HG02623 (cell line): ENCODE data around the gene NRDC.

Experiments used
- ATAC-seq: cut with Tn5 transposase; IDR thresholded peaks from one replicate; pipeline ENCODE4 v1.9.1; 2021; ENCODE audit warnings: moderate library complexity; ENCODE audit not compliant: unreplicated experiment

Gene NRDC, protein sequence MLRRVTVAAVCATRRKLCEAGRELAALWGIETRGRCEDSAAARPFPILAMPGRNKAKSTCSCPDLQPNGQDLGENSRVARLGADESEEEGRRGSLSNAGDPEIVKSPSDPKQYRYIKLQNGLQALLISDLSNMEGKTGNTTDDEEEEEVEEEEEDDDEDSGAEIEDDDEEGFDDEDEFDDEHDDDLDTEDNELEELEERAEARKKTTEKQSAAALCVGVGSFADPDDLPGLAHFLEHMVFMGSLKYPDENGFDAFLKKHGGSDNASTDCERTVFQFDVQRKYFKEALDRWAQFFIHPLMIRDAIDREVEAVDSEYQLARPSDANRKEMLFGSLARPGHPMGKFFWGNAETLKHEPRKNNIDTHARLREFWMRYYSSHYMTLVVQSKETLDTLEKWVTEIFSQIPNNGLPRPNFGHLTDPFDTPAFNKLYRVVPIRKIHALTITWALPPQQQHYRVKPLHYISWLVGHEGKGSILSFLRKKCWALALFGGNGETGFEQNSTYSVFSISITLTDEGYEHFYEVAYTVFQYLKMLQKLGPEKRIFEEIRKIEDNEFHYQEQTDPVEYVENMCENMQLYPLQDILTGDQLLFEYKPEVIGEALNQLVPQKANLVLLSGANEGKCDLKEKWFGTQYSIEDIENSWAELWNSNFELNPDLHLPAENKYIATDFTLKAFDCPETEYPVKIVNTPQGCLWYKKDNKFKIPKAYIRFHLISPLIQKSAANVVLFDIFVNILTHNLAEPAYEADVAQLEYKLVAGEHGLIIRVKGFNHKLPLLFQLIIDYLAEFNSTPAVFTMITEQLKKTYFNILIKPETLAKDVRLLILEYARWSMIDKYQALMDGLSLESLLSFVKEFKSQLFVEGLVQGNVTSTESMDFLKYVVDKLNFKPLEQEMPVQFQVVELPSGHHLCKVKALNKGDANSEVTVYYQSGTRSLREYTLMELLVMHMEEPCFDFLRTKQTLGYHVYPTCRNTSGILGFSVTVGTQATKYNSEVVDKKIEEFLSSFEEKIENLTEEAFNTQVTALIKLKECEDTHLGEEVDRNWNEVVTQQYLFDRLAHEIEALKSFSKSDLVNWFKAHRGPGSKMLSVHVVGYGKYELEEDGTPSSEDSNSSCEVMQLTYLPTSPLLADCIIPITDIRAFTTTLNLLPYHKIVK

DNA sequence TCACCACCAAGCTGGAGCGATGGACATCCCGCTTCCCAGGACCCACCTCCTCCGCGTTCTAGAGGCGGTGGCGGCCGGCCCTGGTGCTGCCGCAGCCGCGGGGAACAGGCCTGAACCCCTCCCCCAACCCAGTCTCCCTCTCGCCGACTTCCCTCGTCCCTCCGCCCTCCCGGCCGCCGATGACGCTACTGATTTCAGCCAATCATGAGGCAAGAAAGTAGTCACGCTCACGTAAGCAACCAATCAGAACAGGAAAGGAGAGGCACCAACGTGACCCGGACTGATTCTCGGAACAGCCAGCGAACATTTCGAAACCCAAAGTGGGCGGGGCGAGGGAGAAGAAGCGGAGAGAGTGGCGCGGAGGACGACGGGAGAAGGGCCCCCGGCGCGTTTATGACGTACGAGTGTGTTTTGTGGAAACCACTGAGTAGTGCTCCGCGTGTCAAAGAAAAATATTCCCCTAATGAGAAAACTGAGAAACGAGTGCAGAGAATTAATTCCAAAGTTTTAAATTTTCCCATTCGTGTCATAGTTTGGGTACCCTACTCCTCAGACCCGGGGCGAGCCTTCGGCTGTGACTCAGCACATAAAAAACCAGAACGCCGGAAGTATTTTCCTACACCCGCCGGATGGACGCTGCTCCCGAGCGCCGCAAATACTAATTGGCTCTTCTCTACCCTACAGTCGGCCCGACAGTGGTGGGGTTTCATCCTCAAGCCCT, at the start of gene NRDC:
NRDC (minus strand) TSS at position 112 of the 721 bp plus-strand sequence. CDS start 112 bp downstream, outside the sequence.
- peak; percentile 94 for ATAC-seq

DNA sequence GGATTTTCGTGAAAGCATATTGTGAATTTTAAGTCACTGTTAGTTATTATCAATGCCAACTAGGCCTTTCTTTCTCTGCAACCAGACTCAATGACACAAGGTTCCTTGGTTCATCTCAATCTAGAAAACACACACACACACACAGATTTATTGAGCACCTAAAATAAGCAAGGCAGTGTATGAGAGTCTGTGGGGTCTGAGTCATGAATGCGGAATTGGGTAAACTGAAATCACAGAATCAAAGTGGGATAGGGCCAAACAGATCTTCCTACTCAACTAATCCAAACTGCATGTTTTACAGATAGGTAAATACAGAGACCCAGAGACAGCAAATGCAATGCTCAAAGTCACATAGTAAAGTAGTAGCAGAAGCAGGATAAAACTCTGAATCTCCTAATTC, 48.5 kb upstream of the NRDC start:
- ATAC-seq: no peak

DNA sequence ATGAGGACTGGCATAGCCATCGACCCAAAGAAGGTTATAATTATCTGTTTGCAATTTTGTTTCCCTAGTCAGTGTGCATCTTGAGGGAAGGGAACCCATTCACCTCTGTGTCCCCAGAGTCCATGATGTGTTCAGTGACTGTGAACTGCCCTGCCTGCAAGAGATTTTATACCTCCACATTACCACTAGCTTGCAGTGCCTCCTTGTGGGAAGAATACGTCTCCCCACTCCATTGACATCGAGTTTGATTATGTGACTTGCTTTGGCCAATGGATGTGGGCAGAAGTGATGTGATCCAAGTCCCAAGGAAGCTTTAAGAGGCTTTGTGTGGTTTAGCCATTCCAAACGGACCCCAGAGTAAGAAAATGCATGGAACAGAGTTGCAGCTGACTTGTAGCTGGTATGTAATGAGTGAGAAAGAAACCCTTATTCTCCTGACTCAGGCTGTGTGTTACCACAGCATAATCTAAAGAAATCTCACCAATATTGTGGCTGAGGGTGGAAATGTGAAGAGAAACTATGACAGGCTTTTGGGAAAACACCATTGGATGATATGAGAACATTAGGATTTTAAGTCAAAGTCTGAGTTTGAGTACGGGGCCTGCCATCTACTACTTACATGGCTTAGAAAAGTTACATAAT, 47.8 kb upstream of the NRDC start:
- ATAC-seq: no peak

DNA sequence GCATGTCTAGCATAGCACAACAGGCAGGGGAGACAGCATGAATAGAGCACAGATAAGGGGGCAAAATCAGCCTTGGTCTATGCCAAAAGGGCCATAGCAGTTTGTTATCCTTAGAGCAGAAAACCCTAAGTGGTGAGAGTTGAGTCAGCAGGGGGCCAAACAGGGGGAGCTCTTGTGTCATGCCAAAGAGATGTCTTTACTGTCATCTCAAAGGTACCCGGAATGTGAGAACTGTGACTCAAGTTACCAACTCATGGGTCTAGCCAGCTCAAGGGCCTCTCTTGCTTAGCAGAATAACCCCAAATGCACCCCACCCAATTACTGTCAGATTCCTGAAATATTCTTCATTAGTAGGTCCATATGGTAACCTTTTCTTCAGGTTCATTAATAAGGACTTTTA, 45.9 kb upstream of the NRDC start:
- ATAC-seq: no peak

DNA sequence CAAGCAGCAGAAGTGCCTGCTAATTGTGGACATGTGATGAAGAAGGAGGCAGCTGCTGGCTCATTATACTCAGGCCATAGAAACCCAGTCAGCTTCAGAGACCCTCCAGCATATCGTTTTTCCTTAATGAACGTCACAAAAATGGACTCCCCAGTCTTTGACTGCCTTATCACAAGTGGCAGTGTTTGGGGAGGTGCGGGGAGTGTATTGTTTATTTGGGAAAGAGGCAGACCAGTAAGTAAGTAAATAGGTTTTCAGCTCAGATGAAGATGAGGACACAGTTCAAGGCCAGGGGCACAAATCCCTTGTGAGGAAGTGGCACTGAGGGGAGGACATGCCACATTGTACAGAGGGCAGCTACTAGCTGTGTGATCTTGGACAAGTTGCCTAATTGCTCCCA, 43.5 kb upstream of the NRDC start:
- no peak for ATAC-seq

DNA sequence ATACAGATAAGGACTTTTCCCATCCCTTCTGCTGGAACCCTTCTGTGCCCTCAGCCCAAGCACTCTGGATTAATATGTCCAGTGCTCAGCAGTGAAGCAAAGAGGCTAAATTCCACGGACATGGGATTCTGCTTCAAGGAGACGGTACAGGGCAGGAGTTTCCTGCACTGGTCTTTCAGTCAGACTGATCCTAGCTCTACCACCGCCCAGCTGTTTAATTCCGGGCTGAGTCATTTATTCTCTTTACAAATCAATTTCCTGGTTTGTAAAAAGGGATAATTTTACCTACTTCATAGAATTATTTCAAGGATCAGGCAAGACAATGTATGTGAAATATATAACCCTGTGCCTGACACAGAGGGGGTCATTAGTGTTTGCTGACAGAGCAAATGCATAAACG, 41.6 kb upstream of the NRDC start:
- ATAC-seq: no peak

DNA sequence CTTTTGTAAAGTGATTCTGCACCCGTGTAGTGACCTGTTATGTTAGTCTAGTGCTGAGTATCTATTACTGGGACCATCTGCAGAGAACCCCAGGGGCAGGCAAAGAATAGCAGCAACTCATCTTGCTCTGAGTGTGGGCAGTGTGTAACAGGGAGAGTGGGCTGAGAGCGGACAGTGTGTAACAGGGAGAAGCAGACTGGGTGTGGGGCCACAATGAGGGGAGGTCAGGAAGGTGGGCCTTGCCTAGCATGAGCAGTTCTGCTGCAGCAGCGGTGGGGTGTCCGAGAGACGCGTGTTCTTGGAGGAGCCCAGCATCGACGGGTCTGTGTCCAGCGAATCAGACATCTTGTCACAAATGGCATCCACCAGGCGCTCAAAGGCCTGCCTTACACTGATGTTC, 41.2 kb upstream of the NRDC start:
- no peak for ATAC-seq

DNA sequence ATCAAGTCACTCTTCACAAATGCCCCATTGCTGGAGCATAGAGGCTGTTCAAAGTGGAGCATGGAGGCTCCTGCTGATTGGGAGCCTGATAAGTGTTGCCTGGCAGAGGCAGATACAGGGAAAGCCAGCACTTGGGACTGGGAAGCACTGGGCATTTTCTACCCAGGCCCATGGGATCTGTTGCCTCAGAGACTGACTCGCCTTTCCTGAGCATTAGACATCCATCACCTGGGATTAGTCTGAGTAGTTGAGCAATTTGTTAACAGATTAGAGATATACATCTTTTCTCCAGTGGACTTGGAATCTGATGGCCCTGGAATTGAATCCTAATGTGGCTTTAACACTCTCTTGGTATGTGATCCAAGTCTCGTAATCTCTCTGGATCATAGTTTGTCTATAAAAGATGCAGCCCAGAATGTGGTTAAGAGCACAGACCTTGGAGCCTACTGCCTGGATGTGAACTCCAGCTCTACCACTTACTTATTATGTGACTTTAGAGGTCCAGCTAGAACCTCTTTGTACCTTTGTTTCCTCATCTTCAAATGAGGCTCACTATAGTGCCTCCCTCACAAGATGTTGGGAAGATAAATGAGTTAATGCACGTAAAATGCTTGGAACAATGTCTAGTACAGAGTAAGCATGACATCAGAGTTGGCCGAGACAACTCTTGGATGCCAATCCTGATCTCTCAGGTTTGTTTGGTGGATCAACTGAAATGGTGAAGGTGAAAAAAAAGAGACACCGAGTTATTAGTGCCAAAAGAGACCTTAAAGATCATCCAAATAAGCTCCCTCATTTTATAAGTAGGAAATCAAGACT, 38.3 kb upstream of the NRDC start:
- no peak for ATAC-seq

DNA sequence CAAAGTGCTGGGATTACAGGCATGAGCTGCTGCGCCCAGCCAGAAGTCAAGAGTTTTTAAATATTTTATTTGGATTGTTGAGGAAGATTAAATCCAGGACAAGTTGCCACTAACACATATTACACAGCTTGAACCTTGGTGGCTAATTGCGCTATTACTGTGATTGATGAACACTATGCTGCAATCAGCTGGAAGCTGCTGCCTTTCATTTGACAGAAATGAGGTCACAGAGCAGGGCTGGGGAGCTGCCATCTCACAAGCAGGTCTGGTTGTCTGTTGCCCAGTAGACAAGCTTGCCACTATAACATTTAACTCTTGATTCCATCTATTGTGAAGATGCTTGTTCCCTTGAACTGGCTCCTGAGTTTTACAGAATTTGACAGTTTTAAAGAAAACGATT, 37.4 kb upstream of the NRDC start:
- no peak for ATAC-seq

DNA sequence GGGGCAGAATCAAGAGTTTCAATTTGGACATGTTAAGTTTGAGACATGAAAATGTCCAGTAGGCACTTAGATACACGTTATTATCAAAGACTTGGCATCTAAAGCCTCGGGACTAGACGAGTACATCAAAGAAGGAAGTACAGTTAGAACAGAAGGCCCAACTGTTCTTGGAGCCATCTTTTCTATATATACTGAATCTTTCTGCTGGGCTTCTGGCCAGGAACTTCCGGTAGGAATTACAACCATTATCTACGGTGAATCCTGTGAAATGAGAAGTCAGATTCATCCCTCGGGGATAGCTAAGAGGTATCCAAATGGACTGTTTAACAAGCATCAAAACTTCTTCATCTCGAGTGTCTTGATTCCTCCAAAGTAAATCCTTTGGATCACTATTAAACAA, 34.4 kb upstream of the NRDC start:
- ATAC-seq: no peak

DNA sequence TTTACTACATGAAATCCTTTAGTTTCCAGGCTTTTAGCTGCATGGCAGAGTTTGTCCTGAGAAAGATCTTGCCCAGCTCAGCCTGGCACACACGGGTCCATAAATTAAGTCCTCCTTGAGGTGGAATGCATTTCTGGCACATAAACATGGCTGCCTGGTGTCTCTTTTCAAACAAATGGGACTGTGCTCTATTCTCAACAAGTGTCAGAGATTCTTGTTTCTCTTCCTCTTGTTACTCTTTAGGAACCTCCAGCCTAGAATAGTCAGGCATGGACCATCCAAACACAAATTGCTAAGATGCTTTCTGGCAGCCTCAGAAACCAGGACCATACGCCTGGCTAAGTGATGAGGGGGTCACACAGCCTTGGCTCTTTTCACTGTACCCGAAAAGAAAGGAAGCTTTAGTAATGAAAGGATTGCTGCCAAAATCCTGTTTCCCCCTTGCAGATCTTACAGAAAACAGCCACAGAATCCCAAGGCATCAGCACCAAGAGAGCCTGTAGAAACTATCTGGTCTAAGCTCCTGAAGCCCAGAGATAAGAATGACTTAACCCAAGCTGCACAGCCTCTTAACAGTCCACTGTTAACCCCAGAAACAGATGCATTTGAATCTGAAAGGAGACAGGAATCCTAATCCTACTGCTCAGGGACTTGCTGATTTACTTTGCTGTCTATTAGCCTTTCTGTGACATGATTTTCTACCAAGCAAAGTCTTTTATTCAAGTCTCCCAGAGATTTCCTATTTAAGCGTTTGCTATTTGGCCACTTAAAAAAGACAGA, 31.9 kb upstream of the NRDC start:
- no peak for ATAC-seq

DNA sequence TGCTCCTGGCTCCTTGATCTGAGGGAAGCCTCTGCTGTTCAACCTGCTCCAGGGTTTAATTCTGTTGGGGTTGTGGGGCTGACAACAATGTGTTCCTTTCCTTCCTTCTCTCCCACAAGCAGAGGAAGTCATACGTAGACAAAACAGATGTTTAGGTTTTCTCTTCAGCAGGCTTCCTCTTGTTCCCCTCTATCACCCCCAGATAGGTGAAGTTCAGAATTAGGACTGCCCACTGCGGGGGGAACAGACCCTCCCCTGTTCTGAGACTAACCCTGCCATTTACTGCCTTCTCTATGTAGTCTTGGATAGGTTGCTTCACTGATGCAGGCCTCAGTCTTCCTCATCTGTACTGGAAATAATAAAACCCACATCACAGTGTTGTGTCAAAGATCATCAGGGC, 30.0 kb upstream of the NRDC start:
- ATAC-seq: no peak

DNA sequence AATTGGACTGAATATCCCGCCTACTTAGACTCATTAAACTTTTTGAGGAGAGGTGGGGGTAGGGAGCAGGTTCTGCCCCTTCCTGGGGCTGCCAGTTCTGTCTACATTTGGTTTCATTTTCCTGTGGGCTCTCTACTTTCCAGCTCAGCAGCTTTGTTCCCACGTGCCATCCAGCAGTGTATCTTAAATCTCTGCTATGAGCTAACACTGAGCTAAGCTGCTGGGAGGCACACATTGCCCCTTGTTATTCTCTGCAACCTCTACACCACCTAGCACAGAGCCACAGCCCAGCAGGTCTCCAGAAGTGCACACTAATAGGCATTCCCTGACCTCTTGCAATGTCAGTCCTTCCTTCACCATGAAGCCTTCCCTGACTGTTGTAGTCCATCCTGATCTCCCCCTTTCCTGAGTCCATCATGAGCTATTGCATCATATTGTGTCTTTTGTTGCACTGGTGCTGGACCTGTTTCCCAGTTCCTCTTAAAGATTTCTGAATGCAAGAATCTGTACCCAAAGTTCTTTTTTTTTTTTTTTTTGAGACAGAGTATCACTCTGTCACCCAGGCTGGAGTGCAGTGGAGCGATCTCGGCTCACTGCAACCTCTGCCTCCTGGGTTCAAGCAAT, 28.7 kb upstream of the NRDC start:
- ATAC-seq: no peak

DNA sequence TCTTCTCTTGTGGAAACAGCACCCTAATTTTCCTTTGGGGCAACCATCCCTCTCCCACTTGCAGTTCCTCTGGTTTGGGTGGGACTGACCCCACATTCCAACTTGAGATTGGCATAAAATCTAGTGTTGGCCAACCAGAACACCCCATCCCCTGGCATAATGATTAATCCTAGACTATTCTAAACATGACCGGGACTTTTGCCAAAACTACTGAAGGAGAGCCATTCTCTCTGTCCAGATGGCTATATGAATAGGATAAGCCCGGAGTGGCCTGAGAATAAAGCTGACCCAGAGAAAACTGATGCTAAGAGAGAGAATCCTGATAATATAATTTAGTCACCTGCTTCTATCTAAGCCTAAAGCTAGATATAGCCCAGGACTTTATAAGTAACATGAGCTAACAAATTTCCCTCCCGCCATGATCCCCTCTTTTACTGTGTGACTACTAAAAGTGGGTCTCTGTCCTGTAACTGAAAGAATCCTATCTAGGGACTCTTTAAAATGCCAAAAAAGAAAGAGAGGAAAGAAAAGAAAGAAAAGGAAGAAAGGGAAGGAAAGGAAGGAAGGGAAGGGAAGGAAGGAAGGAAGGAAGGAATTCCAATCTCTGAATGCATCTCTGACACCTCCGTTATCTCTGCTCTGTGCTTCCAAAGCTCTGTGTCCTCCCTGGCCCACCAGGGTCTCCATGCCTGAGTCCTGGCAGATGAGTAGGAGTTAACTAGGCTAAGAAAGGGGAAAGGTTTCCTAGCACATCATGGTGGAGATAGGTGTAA, 28.0 kb upstream of the NRDC start:
- ATAC-seq: no peak

DNA sequence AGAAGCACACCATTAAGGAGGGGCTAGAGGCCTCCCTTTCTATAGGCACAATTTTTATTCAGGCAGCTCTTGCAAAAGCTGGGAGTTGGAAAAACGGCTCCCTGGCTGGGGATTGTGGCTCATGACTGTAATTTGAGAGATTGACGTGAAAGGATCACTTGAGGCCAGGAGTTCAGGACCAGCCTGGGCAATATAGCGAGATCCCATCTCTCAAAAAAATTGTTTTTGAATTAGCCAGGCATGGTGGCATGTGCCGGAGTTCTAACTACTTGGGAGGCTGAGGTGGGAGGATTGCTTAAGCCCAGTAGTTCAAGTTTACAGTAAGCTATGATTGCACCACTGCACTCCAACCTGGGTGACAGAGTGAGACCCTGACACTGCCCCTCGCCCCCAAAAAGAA, 23.9 kb upstream of the NRDC start:
- no peak for ATAC-seq

DNA sequence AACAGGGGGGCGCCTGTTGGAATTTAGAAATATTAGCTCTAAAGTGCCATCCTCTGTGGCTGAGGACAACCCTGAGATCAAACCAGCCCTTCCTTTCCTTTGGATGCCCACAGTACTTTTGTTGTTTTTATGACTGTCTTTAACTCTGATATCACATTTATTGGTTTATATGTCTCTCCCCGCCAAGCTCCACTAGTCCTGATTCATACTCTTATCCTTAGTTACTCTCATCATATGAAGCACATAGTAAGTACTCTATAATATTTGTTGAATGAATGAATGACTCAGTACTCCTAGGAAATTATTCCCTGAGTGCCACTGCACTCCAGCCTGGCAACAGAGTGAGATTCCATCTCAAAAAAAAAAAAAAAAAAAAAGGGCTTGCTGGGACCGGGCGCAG, 22.6 kb upstream of the NRDC start:
- ATAC-seq: no peak

DNA sequence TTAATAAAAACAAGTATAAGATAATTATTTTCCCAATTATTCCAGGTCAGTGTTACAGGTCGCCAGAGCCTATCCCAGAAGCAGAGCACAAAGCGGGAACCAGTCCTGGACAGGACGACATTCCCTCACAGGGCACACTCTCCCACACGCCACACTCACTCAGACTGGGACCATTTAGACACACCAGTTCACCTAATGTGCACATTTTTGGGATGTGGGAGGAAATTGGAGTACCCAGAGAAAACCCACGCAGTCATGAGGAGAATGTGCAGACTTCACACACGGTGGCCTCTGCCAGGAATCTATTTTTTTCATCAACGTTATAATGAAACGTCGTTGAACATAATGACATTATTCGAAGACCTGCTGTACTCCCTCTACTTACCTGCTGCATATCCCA, 20.5 kb upstream of the NRDC start:
- ATAC-seq: no peak
